ENCODE measurements around the gene LRRC34. TPM values are rescaled to one million over a fixed set of nuclear protein-coding genes. Genes with fewer than 3 reads are reported as not detected.
A peak's percentile ranks its signal among the peaks of the same experiment; 100 is the strongest.

The LRRC34 gene
- total RNA-seq, 4 donors from 2014 or later, result 1.3 to 27.3 (median 5.8) TPM; not detected in 1

- intact Hi-C loops (cut with DNase I; ENCODE audit: low total_unique reads), result no loop called here
- no peaks in the 10 kb centered on the region for H3K4me1 ChIP-seq
- H3K9me3 ChIP-seq, result no peaks in the 10 kb centered on the region
- no peak for DNase-seq
- no peaks in the 10 kb centered on the region for H3K36me3 ChIP-seq
- H3K27me3 ChIP-seq, result no peaks in the 10 kb centered on the region
- H3K27ac ChIP-seq, result no peak overlapping the region
- no peak for TF ChIP-seq POLR2A (IDR thresholded peaks at IDR 0.05)
- no peak for TF ChIP-seq CTCF (IDR thresholded peaks at IDR 0.05)
- H3K4me3 ChIP-seq, result no peak overlapping the region
These were observed 65.8 kb downstream of the LRRC34 start for GRCh38 chr3:169746924-169747323.

GRCh38 chr3:169744366-169745054 lies 68.2 kb downstream of the LRRC34 start:
- no peaks in the 10 kb centered on the region for H3K36me3 ChIP-seq
- H3K27ac ChIP-seq, result no peak overlapping the region
- TF ChIP-seq POLR2A (IDR thresholded peaks at IDR 0.05), result no peak
- peak in 2 of 4 experiments; percentile 28 to 29 for TF ChIP-seq CTCF (IDR thresholded peaks at IDR 0.05)
- intact Hi-C loops (cut with DNase I; ENCODE audit: low total_unique reads), result no loop called here
- no peak overlapping the region for H3K4me3 ChIP-seq
- H3K4me1 ChIP-seq, result no peaks in the 10 kb centered on the region
- H3K9me3 ChIP-seq, result no peaks in the 10 kb centered on the region
- no peaks in the 10 kb centered on the region for H3K27me3 ChIP-seq
- no peak for DNase-seq

Other genes starting within 250 kb of the LRRC34 start
- 10 to 100 TPM; 12.8 to 76.9 (median 35.1) TPM for gene MECOM, start 149.2 kb downstream of the LRRC34 start, total RNA-seq
- 100 to 1,000 TPM in 3 of 4 donors, 1 to 10 TPM in 1; 4.6 to 705 (median 482) TPM for gene TERC, start 47.8 kb downstream of the LRRC34 start, total RNA-seq
- 1 to 10 TPM in 3 of 4 donors, under 1 TPM in 1; 0.58 to 7.4 (median 3.7) TPM for gene ACTRT3, start 43.3 kb downstream of the LRRC34 start, total RNA-seq
- gene MYNN, start 39.5 kb downstream of the LRRC34 start, total RNA-seq, result 10 to 100 TPM; 17.2 to 55.9 (median 23.0) TPM
- under 1 TPM in 1 of 4 donors, not detected in 3; 0.14 TPM for gene LRRIQ4, start within 50 bp of the LRRC34 start, total RNA-seq
- gene LRRC31, start 57.0 kb upstream of the LRRC34 start, total RNA-seq, result under 1 TPM in 1 of 4 donors, not detected in 3; 0.35 TPM
- gene SAMD7, start 98.7 kb upstream of the LRRC34 start, total RNA-seq, result not detected
- 100 to 1,000 TPM in 1 of 4 donors, 10 to 100 TPM in 3; 20.0 to 195 (median 65.2) TPM for gene SEC62, start 153.9 kb upstream of the LRRC34 start, total RNA-seq
- 10 to 100 TPM in 1 of 4 donors, 1 to 10 TPM in 2, not detected in 1; 2.6 to 21.0 (median 8.6) TPM for gene GPR160, start 225.1 kb upstream of the LRRC34 start, total RNA-seq